ENCODE measurements around the gene TNFRSF14. TPM values are rescaled to one million over a fixed set of nuclear protein-coding genes. Genes with fewer than 3 reads are reported as not detected.

The TNFRSF14 gene
- total and polyA plus RNA-seq, 9 of the 15 experiments (the other 6 are each of a cell fraction or from before 2014, with no cell fraction given), result 0.11 to 2.3 (median 0.68) TPM; not detected in 2

DNA sequence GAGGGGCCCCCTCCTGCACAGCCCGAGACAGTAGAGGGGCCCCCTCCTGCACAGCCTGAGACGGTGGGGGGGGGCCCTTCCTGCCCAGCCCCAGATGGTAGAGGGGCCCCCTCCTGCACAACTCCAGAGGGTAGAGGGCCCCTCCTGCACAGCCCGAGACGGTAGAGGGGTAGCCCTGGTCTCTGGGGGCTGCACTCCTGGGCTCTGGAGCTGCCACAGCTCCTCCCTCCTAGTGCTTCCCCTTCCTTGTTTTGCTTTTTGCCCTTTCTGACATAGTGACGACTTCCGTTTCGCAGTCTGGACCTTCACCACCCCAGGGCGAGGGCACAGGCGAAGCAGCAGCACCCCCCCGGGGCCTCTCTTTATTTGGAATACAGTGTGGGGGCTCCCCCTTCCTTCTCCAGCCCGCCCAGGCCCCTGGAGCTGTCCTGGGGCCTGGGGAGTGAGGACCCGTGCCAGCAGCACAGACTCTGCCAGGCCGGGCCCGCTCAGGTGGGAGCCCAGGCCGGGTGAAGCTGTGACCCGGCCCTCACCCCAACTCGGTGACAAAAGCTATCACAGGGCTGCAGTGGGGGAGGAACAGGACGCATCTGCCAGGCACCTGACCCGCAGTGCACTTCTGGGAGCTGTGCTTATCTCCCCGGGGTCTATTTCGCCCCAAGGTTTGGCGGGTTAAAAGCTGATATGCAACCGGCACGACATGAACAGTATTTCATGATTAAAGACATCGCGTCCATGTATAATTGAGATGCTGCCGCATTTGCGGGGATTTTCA, 29.3 kb downstream of the TNFRSF14 start (continued):
- TF ChIP-seq CREB1 (IDR thresholded peaks at IDR 0.05), result peak; percentile 59; the same call in 1 of the 2 replicates
- TF ChIP-seq CREB1 (CRISPR knock-in tag; IDR thresholded peaks at IDR 0.05), result no peak; the same call in 1 of the 2 replicates
- TF ChIP-seq TBL1XR1 (IDR thresholded peaks at IDR 0.05; ENCODE audit: low read length in 2 of 2), result peak in 1 of 2 experiments; percentile 71; a peak in 2 of 4 replicates
- TF ChIP-seq DIDO1 (tag; IDR thresholded peaks at IDR 0.05; ENCODE audit: low read depth), result peak; percentile 86
- TF ChIP-seq, protein P1, sequence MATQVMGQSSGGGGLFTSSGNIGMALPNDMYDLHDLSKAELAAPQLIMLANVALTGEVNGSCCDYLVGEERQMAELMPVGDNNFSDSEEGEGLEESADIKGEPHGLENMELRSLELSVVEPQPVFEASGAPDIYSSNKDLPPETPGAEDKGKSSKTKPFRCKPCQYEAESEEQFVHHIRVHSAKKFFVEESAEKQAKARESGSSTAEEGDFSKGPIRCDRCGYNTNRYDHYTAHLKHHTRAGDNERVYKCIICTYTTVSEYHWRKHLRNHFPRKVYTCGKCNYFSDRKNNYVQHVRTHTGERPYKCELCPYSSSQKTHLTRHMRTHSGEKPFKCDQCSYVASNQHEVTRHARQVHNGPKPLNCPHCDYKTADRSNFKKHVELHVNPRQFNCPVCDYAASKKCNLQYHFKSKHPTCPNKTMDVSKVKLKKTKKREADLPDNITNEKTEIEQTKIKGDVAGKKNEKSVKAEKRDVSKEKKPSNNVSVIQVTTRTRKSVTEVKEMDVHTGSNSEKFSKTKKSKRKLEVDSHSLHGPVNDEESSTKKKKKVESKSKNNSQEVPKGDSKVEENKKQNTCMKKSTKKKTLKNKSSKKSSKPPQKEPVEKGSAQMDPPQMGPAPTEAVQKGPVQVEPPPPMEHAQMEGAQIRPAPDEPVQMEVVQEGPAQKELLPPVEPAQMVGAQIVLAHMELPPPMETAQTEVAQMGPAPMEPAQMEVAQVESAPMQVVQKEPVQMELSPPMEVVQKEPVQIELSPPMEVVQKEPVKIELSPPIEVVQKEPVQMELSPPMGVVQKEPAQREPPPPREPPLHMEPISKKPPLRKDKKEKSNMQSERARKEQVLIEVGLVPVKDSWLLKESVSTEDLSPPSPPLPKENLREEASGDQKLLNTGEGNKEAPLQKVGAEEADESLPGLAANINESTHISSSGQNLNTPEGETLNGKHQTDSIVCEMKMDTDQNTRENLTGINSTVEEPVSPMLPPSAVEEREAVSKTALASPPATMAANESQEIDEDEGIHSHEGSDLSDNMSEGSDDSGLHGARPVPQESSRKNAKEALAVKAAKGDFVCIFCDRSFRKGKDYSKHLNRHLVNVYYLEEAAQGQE (IDR thresholded peaks at IDR 0.05; ENCODE audit: borderline replicate concordance), result peak; percentile 32
- TF ChIP-seq, protein P1 (CRISPR knock-in tag; IDR thresholded peaks at IDR 0.05; ENCODE audit: low read depth), result no peak; the same call in 1 of the 2 replicates
- 0 out of 2 replicates have a peak, but pooled peaks have one; percentile 18 for TF ChIP-seq ZNF347 (CRISPR knock-in tag; IDR thresholded peaks at IDR 0.05; ENCODE audit: low read depth)
- TF ChIP-seq ZNF311 (CRISPR knock-in tag; IDR thresholded peaks at IDR 0.05), result no peak
- TF ChIP-seq HNRNPL (IDR thresholded peaks at IDR 0.05; ENCODE audit: low read depth, low read length), result peak; percentile 10; the same call in 1 of the 2 replicates
- TF ChIP-seq, protein P2, sequence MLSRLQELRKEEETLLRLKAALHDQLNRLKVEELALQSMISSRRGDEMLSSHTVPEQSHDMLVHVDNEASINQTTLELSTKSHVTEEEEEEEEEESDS (CRISPR knock-in tag; IDR thresholded peaks at IDR 0.05), result no peak
- TF ChIP-seq DPF2 (IDR thresholded peaks at IDR 0.05), result peak; percentile 87
- TF ChIP-seq CBFA2T3 (IDR thresholded peaks at IDR 0.05), result peak; percentile 97
- TF ChIP-seq POLR2AphosphoS5 (IDR thresholded peaks at IDR 0.05; ENCODE audit: control insufficient read depth, insufficient read depth, low read depth, low read length), result peak; percentile 86
- TF ChIP-seq NFRKB (IDR thresholded peaks at IDR 0.05; ENCODE audit: low read depth), result peak; percentile 64; the same call in 1 of the 2 replicates
- no peak for TF ChIP-seq NELFE (IDR thresholded peaks at IDR 0.05; ENCODE audit: insufficient read depth, insufficient read length)
- peak; percentile 42 for TF ChIP-seq CCNT2 (IDR thresholded peaks at IDR 0.05; ENCODE audit: borderline replicate concordance, extremely low read depth, insufficient read length, low read depth, low read length)
- TF ChIP-seq ZNF644 (tag; IDR thresholded peaks at IDR 0.05; ENCODE audit: low read depth), result no peak
- peak; percentile 58; the same call in 1 of the 2 replicates for TF ChIP-seq TOE1 (IDR thresholded peaks at IDR 0.05; ENCODE audit: borderline replicate concordance)
- TF ChIP-seq TOE1 (CRISPR knock-in tag; IDR thresholded peaks at IDR 0.05; ENCODE audit: borderline replicate concordance, low read depth), result no peak
- TF ChIP-seq BRCA1 (IDR thresholded peaks at IDR 0.05), result no peak
- TF ChIP-seq BRCA1 (CRISPR knock-in tag; IDR thresholded peaks at IDR 0.05), result no peak
- no peak for TF ChIP-seq SMAD1 (IDR thresholded peaks at IDR 0.05; ENCODE audit: low read depth, low read length, partially characterized antibody)
